Coronary artery (tissue), 2 donors: ENCODE data around the gene C4orf50.

Experiments used
- DNase-seq: peaks from one replicate; pipeline ENCODE4 v3.0.0-alpha.2; 2017; ENCODE audit warnings: low spot score
- H3K27ac ChIP-seq, 2 donors: fragments of 200-600 bp; sonication (generic); one replicate each; pipeline ENCODE4 v1.5.1; 2016 to 2019
- H3K4me3 ChIP-seq: fragments of 200-600 bp; sonication (generic); 2 replicates; pipeline ENCODE4 v1.5.1; 2016; ENCODE audit warnings: mild to moderate bottlenecking, moderate library complexity
- TF ChIP-seq, protein P1 (sequence below): fragments of 200-600 bp; sonication (generic); IDR thresholded peaks from one replicate; pipeline ENCODE4 v1.5.1; 2019; ENCODE audit warnings: antibody characterized with exemption

Gene C4orf50

DNA sequence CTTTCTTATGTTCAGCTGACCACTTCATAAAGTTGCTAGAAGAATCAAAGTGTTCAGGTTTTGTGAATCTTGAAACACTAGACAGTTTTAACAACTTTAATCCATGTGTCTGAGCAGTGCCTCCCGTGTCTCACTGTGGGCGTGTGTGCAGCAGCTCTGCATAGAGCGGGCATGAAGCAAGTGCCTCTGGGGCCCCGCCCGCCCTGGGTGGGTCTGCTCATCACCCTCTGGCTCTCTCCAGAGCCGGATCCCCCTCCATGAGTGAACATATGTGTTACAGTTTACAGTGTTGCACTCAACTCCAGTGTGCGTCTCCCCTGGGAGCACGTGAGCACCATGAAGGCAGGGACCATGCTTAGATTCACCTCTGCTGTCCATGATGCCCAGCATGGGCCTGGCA, 87.8 kb downstream of the C4orf50 start:
- H3K4me3 ChIP-seq: no peak overlapping the region
- peak; percentile 45 for DNase-seq
- TF ChIP-seq, protein P1, sequence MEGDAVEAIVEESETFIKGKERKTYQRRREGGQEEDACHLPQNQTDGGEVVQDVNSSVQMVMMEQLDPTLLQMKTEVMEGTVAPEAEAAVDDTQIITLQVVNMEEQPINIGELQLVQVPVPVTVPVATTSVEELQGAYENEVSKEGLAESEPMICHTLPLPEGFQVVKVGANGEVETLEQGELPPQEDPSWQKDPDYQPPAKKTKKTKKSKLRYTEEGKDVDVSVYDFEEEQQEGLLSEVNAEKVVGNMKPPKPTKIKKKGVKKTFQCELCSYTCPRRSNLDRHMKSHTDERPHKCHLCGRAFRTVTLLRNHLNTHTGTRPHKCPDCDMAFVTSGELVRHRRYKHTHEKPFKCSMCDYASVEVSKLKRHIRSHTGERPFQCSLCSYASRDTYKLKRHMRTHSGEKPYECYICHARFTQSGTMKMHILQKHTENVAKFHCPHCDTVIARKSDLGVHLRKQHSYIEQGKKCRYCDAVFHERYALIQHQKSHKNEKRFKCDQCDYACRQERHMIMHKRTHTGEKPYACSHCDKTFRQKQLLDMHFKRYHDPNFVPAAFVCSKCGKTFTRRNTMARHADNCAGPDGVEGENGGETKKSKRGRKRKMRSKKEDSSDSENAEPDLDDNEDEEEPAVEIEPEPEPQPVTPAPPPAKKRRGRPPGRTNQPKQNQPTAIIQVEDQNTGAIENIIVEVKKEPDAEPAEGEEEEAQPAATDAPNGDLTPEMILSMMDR: no peak
- no peak overlapping the region for H3K27ac ChIP-seq

DNA sequence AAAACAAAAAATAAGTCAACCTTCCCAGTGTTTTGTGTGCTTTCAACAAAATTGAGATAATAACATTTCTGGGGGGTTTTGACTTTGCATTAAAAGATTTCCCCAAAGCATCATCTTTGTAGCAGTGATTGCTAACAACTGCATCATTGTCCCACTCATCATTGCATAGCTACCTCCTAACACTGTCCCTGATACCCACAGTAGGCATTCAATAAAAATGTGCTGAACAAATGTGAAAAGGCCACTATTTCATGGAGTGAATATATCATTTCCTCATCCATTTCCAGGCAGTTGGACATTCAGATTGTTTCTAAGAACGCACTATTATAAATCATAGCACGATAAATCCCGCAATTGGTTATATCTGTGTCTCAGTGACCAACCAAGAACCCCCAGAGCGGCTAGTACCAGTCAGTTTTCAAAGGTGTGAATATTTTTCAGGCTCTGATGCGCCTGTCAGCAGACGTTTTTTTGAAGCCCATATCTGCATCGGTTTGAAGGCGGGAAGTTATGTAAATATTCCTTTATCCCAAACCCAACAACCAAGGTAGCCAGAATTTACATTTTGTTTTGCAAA, 89.3 kb downstream of the C4orf50 start:
- DNase-seq: no peak
- TF ChIP-seq, protein P1: no peak
- H3K27ac ChIP-seq: no peak overlapping the region
- H3K4me3 ChIP-seq: no peak overlapping the region

DNA sequence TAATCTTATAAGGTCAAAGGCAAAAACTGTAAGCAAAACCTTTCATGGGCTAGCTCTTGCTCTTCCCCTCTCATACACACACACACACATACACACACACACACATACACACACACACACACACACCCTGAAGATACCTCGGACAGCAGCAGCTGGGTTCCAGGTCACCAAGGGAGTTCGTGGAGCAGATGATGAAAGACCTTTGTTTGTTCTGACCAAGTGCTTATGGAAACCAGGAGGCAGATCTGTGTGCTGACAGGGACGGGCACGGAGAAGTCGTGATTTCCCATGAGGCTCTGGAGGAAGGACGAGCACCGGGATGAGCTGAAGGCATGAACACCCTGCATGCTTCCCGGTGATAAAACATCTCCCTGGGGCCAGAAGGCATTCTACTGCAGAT, 90.0 kb downstream of the C4orf50 start:
- TF ChIP-seq, protein P1: no peak
- DNase-seq: peak; percentile 29
- H3K4me3 ChIP-seq: no peak overlapping the region
- no peak overlapping the region for H3K27ac ChIP-seq

DNA sequence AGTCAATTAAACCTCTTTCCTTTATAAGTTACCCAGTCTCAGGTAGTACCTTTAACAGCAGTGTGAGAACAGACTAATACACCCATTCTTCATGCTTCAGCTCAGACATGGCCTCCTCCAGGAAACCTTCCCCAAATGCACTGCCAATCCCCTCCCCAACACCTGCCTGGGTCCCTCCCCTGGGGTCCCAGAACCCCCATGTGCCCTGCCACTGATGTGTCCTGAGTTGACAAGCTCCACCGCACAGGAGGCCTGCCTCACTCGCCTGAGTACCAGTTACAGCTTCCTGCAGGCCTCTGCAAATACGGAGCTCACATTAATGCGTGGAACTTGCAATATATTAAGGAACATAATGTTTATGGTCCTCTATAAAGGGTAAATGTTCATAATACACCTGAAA, 90.5 kb downstream of the C4orf50 start:
- H3K27ac ChIP-seq: no peak overlapping the region
- no peak overlapping the region for H3K4me3 ChIP-seq
- DNase-seq: peak; percentile 41
- TF ChIP-seq, protein P1: no peak

DNA sequence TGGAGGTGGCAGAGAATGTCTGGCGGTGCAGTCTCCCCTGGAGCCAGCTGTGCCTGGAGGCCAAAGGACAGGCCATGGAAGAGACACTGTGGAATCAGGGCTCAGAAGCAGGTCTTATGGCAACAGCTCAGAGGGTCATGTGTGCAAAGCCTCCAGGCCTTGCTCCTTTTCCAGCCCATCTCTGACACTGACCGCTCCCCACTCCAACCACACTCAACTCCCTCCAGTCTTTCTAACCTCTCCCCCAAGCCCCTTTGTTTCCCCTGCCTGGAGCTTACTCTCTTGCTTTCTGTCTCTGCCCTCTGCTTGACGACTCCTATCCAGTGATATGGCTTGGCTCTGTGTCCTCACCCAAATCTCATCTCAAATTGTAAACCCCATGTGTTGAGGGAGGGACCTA, 91.1 kb downstream of the C4orf50 start:
- Histone ChIP-seq H3K4me3 (no peak overlapping the region), H3K27ac (no peak overlapping the region)
- no peak for DNase-seq
- TF ChIP-seq, protein P1: no peak

DNA sequence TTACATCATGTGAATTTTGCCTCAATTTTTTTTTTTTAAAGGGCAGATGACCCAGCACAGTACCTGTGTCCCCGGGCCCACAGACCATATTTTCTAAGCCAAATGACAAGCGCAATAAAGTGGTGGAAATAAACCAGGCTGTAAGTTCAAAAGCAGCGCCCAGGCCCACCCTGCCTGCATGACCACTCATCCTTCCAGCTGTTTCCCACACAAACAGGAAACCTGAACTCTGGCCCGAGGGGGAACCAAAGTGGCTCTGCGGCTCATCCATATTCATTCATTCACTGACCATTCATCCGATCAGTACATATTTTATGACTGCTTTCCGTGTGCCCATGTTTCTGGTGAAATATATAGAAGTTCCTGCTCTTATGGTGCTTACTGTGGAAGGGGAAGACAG, 91.6 kb downstream of the C4orf50 start:
- Histone ChIP-seq H3K27ac (no peak overlapping the region), H3K4me3 (no peak overlapping the region)
- DNase-seq: peak; percentile 29
- TF ChIP-seq, protein P1: no peak

DNA sequence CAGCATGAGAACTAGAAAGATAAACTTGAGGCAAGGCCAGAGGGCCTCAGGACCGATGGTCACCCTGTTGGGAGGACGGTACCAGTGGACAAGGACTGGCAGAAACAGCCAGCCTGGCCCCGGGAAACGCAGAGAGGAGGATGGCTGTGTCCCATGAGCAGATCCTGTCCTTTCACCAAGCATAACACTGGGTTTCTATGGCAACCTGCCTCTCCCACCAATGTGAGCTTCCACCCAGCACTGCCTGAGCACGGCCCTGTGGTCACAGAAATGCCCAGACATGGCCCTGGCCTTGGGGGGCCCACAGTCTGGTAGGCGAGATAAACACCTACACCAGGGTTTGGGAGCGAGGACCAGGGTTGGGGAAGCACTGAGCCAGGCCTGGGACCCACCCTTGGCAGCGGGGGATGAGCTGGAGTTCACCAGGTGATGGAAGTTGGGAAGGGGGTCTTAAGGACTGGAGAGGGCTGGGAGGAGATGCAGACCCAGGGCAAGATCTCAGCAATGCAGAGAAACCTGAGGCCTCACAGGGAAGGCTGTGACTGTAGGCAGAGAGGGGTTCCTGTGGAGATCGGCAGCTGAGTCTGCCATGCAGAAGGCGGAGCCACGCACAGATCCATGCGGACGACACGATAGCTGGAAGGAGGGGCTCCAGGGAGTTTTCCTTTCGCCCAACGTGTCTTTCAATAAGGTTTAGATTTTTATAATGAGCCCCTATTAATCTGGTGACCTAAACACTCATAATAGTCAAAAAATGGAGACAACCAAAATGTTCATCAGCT, 92.6 kb downstream of the C4orf50 start:
- Histone ChIP-seq H3K27ac (no peak overlapping the region), H3K4me3 (no peak overlapping the region)
- TF ChIP-seq, protein P1: no peak
- peak; percentile 47 for DNase-seq
